Colonic mucosa (tissue), 4 donors: Measurements from ENCODE around the gene BTBD2. TPM values are rescaled to one million over a fixed set of nuclear protein-coding genes. Genes with fewer than 3 reads are reported as not detected.
"Not testable (repeated sequence)": the region's sequence is repeated elsewhere in the genome, so short reads cannot be mapped to it uniquely, and the experiment has no call there.

Experiments used
- DNase-seq: peaks from one replicate; pipeline ENCODE4 v3.0.0-alpha.2; 2020
- H3K27ac ChIP-seq: fragments of 200-600 bp; one replicate; pipeline ENCODE4 v1.8.0; 2021
- H3K27me3 ChIP-seq: fragments of 200-600 bp; one replicate; pipeline ENCODE4 v1.8.0; 2021
- H3K36me3 ChIP-seq: fragments of 200-600 bp; one replicate; pipeline ENCODE4 v1.8.0; 2021
- H3K4me1 ChIP-seq: fragments of 200-600 bp; one replicate; pipeline ENCODE4 v1.8.0; 2021; ENCODE audit warnings: mild to moderate bottlenecking
- H3K4me3 ChIP-seq: fragments of 200-600 bp; one replicate; pipeline ENCODE4 v1.8.0; 2021
- H3K9ac ChIP-seq, 2 donors: one replicate each; pipeline ENCODE4 v1.7.0; 2013; ENCODE audit warnings: control low read depth in 2 of 2, low read depth in 2 of 2, low read length in 2 of 2
- H3K9me3 ChIP-seq: fragments of 200-600 bp; one replicate; pipeline ENCODE4 v1.8.0; 2021
- intact Hi-C: fragments of 100-400 bp; cut with DNase I; formaldehyde crosslinking; loops from one replicate; pipeline ENCODE4 v1.14.1; 2022
- total RNA-seq, 2 donors: library from RNA; stranded (reverse); fragmentation: NEBNext Ultra II Directional in 1 of 2; extraction: Animal tissue kit (Norgen Biotek cat#: 25700) in 1 of 2; gene quantifications; one replicate each; pipeline ENCODE4 v1.2.1, GENCODE V29; 2021
- TF ChIP-seq, protein P1 (sequence below): fragments of 200-600 bp; IDR thresholded peaks from one replicate; pipeline ENCODE4 v1.8.0; 2022; ENCODE audit warnings: antibody characterized with exemption, mild to moderate bottlenecking
- donor health status: healthy.
- donor health status: DM: no; HTN: no; CAD: no.
- donor health status: DM: no; HTN: no; CAD: no.

BTBD2 gene
- total RNA-seq, 2 donors from 2014 or later = 74.5 to 81.5 TPM

GRCh38 chr19:1989513-1990229 lies 25.8 kb downstream of the BTBD2 start:
- H3K36me3 ChIP-seq = peaks cover 17% of the 10 kb centered on the region
- no peaks in the 10 kb centered on the region for H3K27me3 ChIP-seq
- DNase-seq = no peak
- TF ChIP-seq, protein P1, sequence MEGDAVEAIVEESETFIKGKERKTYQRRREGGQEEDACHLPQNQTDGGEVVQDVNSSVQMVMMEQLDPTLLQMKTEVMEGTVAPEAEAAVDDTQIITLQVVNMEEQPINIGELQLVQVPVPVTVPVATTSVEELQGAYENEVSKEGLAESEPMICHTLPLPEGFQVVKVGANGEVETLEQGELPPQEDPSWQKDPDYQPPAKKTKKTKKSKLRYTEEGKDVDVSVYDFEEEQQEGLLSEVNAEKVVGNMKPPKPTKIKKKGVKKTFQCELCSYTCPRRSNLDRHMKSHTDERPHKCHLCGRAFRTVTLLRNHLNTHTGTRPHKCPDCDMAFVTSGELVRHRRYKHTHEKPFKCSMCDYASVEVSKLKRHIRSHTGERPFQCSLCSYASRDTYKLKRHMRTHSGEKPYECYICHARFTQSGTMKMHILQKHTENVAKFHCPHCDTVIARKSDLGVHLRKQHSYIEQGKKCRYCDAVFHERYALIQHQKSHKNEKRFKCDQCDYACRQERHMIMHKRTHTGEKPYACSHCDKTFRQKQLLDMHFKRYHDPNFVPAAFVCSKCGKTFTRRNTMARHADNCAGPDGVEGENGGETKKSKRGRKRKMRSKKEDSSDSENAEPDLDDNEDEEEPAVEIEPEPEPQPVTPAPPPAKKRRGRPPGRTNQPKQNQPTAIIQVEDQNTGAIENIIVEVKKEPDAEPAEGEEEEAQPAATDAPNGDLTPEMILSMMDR = no peak
- no peak overlapping the region for H3K9ac ChIP-seq
- intact Hi-C loops = no loop called here
- H3K4me1 ChIP-seq = no peaks in the 10 kb centered on the region
- no peak overlapping the region for H3K27ac ChIP-seq
- no peaks in the 10 kb centered on the region for H3K9me3 ChIP-seq
- H3K4me3 ChIP-seq = no peak overlapping the region

DNA sequence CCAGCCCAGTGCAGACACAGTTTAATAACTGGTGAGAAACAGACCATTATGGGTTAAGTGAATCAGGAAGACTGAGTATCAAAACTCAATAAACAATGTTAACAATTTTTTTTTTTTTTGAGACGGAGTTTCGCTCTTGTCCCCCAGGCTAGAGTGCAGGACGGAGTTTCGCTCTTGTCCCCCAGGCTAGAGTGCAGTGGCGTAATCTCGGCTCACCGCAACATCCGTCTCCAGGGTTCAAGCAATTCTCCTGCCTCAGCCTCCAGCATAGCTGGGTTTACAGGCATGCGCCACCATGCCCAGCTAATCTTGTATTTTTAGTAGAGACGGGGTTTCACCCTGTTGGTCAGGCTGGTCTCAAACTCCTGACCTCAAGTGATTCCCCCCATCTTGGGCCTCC lies 27.1 kb downstream of the BTBD2 start:
- H3K4me1 ChIP-seq, H3K9me3 ChIP-seq, DNase-seq, H3K9ac ChIP-seq, H3K27ac ChIP-seq, H3K4me3 ChIP-seq, H3K27me3 ChIP-seq, intact Hi-C loops: not testable (repeated sequence)
- H3K36me3 ChIP-seq = peaks cover 17% of the 10 kb centered on the region

DNA sequence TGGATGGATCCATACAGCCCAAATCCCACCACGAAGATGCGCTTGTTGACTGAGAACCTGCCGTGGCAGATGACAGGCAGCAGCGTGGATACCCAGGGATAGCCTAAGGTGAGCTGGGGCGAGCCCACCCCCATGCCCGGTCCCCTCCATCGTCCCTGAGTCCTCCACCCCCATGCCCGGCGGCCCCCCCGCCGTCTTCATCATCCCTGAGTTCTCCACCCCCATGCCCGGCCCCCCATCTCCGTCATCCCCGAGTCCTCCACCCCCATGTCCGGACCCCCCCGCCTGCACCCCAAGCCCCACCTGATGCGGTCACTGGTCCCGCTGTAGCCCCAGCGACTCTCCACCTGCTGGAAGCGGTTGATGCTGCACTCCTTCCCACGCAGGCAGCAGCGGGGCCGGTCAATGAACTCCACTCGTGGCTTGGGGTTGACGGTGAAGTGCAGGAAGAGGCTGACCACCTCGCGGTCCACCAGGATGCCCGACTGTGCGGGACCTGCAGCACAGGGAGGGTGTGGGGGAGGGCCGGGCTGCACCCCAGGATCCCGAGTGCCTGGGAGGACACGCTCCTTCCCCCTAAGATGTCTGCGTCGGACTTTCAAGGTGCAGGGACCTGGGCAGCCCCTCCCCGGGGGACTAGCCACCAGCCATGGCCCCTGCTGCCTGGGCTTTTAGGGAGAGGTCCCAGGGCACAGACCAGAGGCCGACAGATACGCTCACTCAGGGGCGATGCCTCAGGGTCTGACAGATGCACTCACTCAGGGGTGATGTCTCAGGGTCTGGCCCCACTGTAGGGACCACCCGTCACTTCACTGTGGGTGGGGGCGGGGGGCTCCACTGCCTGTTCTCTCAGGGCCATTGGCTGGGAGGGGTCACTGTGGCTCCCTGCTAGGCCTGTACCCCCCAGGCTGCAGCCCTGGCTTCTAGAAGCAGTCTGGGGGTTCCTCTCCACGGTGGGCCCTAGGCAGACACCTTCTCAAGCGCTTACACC lies 28.0 kb downstream of the BTBD2 start:
- H3K27me3 ChIP-seq = no peaks in the 10 kb centered on the region
- H3K36me3 ChIP-seq = peaks cover 17% of the 10 kb centered on the region
- TF ChIP-seq, protein P1 = no peak
- no peak for DNase-seq
- H3K4me3 ChIP-seq = no peak overlapping the region
- no peaks in the 10 kb centered on the region for H3K9me3 ChIP-seq
- H3K4me1 ChIP-seq = no peaks in the 10 kb centered on the region
- intact Hi-C loops = no loop called here
- no peak overlapping the region for H3K27ac ChIP-seq
- no peak overlapping the region for H3K9ac ChIP-seq

GRCh38 chr19:1986357-1987162 lies 29.0 kb downstream of the BTBD2 start:
- H3K27me3 ChIP-seq = no peaks in the 10 kb centered on the region
- no peaks in the 10 kb centered on the region for H3K9me3 ChIP-seq
- peaks cover 17% of the 10 kb centered on the region for H3K36me3 ChIP-seq
- intact Hi-C loops = no loop called here
- H3K4me3 ChIP-seq = no peak overlapping the region
- no peaks in the 10 kb centered on the region for H3K4me1 ChIP-seq
- H3K27ac ChIP-seq = no peak overlapping the region
- no peak overlapping the region for H3K9ac ChIP-seq
- TF ChIP-seq, protein P1 = no peak
- no peak for DNase-seq

GRCh38 chr19:1985588-1986356 lies 29.7 kb downstream of the BTBD2 start:
- H3K9ac ChIP-seq = no peak overlapping the region
- TF ChIP-seq, protein P1 = no peak
- no peaks in the 10 kb centered on the region for H3K9me3 ChIP-seq
- H3K4me3 ChIP-seq = no peak overlapping the region
- intact Hi-C loops = no loop called here
- H3K27ac ChIP-seq = no peak overlapping the region
- no peak for DNase-seq
- no peaks in the 10 kb centered on the region for H3K4me1 ChIP-seq
- peaks cover 15% of the 10 kb centered on the region for H3K36me3 ChIP-seq
- H3K27me3 ChIP-seq = no peaks in the 10 kb centered on the region
